GM18868 (cell line): Measurements from ENCODE around the gene KCNC4.

Experiments used
- ATAC-seq: cut with Tn5 transposase; IDR thresholded peaks from one replicate; pipeline ENCODE4 v1.9.1; 2021; ENCODE audit warnings: mild to moderate bottlenecking, moderate library complexity; ENCODE audit not compliant: unreplicated experiment

KCNC4 gene

GRCh38 chr1:110188035-110188618 lies 22.0 kb upstream of the KCNC4 start:
- no peak for ATAC-seq

- ATAC-seq = no peak
These were observed 20.9 kb upstream of the KCNC4 start for GRCh38 chr1:110189181-110189580.

GRCh38 chr1:110190282-110190929 lies 19.7 kb upstream of the KCNC4 start:
- ATAC-seq = no peak

DNA sequence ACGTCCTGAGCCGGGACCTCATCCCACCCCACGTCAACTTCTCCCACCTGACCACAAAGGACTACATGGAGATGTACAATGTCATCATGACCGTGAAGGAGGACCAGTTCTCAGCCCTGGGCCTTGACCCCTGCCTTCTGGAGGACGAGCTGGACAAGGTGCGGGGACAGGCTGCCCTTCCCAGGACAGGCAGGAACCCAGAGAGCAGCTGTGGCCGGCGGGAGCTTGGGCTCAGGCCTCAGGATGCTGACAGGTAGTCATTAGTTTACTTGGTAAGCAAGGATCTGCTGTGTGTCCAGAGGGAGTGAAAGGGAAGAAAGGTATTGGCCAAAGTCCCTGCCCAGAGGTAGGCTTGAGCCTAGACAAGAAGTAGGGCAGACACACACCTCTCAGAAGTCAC lies 17.6 kb upstream of the KCNC4 start:
- ATAC-seq = no peak

GRCh38 chr1:110195196-110195595 lies 14.9 kb upstream of the KCNC4 start:
- ATAC-seq = no peak

DNA sequence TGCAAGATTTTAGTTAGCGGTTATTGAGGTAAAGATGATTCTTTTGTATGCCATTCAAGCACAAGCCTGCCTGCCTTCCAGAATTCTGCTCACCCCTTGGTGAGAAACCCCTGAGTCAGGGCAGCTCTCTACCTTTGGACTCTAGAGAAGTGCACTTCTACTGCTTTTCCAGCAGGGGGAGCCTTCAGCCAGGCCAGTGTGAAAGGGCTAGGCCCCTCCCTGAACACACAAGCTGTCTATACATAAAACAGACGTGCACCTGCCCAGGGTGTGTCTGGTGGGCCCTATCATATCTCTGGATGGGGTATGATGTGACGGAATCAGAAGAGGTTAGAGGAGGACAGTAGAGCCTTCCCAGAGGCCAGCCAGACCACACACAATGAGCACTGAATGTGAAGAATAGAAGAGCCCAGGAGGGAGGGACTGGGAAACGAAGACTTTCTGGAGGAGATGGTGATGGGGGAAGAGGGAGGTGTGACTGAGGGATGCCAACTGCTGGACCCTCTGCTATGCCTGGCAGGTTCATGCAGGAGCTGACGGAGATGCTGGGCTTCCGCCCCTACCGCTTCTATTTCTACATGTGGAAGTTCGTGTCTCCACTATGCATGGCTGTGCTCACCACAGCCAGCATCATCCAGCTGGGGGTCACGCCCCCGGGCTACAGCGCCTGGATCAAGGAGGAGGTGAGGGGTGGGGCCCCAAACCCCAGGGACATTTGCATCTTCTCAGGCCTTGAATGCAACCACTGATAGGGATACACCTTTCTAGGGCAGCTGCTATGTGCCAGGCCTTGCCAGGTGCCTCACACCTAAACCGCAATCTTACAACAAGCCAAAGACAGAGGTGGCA lies 13.0 kb upstream of the KCNC4 start:
- ATAC-seq = peak; percentile 70

DNA sequence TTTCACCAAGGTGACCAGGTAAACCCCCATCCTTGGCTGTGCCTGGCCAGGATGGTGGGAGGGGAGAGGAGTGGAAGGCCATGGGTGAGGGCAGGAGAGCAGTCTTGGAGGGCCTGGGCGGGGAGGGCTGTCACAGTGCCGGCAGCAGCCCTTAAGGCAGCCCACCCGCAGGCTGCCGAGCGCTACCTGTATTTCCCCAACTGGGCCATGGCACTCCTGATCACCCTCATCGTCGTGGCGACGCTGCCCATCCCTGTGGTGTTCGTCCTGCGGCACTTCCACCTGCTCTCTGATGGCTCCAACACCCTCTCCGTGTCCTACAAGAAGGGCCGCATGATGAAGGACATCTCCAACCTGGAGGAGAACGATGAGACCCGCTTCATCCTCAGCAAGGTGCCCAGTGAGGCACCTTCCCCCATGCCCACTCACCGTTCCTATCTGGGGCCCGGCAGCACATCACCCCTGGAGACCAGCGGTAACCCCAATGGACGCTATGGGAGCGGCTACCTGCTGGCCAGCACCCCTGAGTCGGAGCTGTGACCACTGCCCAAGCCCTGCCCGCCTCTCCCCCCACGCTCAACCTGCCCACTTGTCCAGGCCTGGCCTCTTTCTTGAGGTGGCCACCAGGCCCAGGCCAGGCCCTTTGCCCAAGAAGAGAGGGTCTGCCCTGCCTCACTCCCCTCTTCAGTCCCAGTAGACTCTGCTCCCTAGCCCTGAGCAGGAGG lies 12.0 kb upstream of the KCNC4 start:
- ATAC-seq = no peak

DNA sequence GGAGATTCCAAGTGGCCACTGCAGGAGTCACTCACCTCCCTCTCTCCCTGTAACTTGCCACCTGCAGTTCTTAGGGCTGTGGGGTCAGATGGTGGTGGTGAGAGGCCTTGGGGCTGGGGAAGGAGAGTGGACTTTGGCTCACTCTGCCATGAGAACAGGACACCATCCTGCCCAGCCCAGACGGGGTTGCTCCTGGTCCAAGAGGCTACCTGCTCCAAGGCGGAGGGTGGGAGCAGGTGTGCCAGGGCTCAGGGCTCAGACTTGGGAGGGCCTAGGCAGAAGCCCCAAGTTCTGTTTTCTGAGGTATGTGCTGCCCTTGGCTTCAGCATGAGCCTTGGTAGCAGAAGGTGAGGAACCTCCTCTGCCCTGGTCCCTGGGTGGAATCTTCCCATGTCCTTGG lies 11.4 kb upstream of the KCNC4 start:
- ATAC-seq = no peak

DNA sequence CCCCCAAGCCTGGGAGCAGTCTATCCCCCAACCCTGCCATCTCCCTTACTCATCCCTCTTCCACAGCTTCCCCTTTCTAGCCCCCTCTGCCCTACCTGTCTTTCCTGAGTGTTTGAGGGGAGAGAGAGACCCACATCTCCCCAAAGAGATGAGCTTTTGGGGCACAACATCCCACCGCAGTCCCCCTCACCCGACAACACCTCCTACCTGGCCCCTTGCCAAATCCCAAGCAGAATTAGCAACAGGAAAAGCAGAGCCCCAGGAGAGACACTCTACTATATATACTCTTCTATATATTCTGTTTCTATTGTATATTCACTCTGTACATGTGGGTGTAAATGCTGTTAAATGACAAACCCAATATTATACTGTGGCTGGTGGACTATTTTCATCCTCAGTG lies 9.9 kb upstream of the KCNC4 start:
- ATAC-seq = no peak

- no peak for ATAC-seq
These were observed 9.4 kb upstream of the KCNC4 start for GRCh38 chr1:110200666-110201065.

GRCh38 chr1:110201157-110201825 lies 8.8 kb upstream of the KCNC4 start:
- no peak for ATAC-seq

GRCh38 chr1:110203021-110203661 lies 7.0 kb upstream of the KCNC4 start:
- no peak for ATAC-seq

- no peak for ATAC-seq
These were observed 5.0 kb upstream of the KCNC4 start for GRCh38 chr1:110205156-110205555.

DNA sequence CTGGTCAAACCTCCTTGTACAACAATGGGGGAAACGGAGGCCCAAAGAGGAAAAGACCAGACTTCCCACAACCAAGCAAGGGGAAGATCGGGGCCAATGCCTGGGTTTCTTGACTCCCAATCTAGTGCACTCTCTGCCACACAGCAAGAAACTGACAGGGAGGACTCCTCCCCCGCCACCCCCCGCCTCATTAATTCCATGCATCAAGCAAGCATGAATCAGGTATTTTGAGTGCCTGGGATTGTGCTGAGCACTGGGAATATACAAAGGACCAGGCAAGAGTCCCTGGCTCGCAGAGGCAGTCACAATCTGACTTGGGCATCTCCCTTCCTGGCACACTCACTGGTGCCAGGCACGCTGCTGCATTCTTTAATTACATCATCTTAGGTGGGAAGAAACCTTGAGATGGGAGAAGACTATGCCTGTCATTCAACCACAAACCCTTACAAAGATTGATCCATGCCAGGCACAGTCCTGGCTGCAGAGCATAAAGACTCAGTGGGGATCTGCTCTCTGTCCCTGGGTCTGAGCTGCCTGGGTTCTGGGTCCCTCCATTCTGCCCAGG lies 4.4 kb upstream of the KCNC4 start:
- no peak for ATAC-seq

DNA sequence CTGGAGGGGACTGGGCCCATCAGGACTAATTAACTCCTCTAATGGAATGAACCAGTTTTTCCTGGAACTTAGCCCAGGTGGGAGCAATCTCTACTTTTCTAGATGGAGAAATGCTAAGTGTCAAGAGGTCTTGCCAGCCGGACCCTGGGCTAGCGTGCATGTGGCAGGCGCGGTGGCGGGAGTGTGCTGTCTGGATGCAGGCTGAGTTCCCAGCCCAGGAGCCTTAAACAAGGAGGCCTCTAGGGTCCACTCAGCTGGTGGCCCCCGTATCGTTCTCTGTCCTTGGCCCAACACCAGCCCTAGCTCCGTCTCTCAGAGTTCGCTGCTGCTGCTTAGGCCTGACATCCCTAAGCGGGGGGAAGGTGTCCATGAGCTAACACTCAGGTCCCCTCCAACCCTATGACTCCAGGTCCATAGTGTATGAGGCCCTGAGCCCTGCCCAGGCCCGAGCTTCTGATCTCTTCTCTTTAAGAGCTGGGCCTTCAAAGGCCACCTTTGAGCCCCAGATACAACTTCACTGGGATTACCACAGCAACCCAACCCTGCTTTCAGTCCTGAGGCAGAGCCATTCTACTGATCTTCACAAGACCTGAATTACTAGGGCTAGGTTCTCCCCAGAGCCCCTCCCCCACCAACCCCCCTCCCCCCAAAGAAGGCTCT lies 3.7 kb upstream of the KCNC4 start:
- no peak for ATAC-seq

DNA sequence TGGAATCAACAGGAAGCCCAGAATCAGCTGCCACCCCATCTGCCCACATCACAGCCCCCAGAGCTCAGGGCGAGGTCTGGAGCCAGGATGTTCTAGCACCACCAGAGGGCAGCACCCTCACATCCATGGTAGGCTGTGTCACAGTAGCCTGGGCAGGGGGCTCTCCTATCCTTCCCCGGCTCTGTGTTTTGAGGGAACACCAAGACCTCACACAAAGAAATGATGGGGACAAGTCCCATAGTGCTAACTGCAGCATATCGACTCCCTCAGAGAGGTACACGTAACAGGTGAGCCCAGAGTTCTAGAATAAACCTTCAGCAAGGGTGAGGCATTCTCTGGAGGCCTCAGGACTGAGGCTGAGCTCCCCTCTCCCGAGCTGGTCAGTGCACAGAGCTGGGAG lies 2.3 kb upstream of the KCNC4 start:
- ATAC-seq = no peak

DNA sequence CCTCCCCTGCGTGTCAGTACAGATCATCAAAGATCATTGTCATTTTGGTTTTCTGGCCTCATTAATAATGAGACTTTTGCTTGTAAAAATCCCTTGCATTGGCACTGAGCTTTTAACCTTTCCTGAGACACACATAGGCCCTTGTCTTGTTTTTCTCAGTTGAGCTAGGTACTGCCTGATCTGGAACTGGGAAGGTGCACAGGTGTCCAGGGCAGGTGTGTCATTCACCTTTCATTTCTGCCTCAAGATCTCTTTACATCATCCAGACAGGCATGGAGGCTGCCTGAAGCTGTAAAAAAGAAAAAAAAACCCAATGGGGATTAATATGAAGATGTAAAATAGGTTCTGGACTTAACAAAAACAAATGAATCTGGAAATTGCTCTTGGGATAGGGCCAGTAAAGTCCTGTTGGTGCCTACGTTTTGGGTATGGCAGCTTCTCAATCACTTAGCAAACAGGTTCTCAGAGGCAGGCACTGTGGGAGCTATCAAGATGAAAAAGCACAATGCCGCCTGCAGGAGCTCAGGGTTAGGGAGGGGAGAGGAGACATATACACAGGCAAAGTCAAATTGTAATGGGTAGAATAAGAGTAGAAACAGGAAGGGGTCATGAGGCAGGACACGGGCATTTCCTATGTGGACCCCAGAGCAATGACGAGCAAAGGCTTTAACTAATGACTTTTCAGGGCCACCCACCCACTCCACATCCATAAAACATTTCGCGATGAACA lies 1.0 kb upstream of the KCNC4 start:
- ATAC-seq = no peak

GRCh38 chr1:110210604-110211495 lies 736 bp downstream of the KCNC4 start:
- ATAC-seq = no peak
